ENCODE data around the gene AP4B1. TPM values are rescaled to one million over a fixed set of nuclear protein-coding genes. Genes with fewer than 3 reads are reported as not detected.
A peak's percentile ranks its signal among the peaks of the same experiment; 100 is the strongest.

Gene AP4B1
- polyA plus RNA-seq, 2 donors = 12.9 to 15.1 TPM

DNA sequence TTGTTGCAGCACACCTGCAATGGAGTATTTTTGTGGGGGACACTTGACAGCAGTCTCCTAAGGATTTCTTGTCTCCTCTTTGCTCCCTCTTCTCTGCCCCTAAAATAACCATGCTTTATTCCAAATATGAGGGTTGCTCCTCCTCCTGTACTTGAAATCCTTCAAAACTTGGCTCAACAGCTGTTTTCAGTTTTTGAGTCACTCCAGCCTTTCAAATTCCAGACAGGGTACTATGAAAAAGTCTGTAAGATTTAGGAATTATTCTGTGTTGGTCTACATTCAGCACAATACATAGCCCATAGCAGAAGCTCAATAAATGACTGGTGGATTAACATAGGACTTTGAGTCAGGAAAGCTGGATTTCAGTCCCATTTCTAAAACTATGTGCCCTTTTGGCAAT is 5.5 kb downstream of the AP4B1 start:
- Histone ChIP-seq H3K9me3 (ENCODE audit: control insufficient read depth in 2 of 2, insufficient read depth in 1 of 2, low read depth in 1 of 2, low read length in 1 of 2) (no peaks in the 10 kb centered on the region), H3K36me3 (ENCODE audit: control insufficient read depth in 2 of 2, insufficient read depth in 2 of 2, low read length in 1 of 2) (peaks cover 11 to 14% of the 10 kb centered on the region in 2 donors), H3K27ac (ENCODE audit: low read depth in 2 of 2, low read length in 1 of 2) (no peak overlapping the region)

DNA sequence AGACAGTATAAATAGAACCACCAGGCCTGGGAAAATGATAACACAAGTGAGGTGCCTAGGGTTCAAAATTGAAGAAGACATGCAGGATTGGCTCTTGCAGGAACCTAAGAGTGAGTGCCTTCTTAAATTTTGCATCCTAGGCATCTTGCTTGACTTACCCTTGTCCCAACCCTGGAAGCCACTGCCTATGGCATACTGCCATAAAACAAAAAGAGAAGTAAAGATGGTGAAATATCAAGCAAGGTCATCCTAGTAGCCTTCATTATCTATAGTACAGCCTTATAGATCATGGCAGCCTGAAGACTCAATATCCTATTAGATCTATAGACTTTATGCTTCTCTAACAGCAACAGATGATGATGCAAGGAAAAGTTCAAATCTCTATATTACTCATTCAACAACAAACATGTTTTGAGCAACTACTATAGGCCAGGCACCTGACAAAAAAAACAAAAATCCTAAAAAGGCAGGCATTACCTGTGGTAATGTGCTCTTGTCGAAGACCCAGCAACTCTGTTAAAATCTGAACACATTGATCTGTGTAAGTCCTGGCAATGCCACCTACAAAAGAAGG is 6.3 kb downstream of the AP4B1 start:
- Histone ChIP-seq H3K27ac (ENCODE audit: low read depth in 2 of 2, low read length in 1 of 2) (no peak overlapping the region), H3K36me3 (ENCODE audit: control insufficient read depth in 2 of 2, insufficient read depth in 2 of 2, low read length in 1 of 2) (peaks cover 11 to 14% of the 10 kb centered on the region in 2 donors), H3K4me3 (ENCODE audit: low read depth in 1 of 2, low read length in 2 of 2) (no peak overlapping the region), H3K9me3 (ENCODE audit: control insufficient read depth in 2 of 2, insufficient read depth in 1 of 2, low read depth in 1 of 2, low read length in 1 of 2) (no peaks in the 10 kb centered on the region), H3K4me1 (ENCODE audit: control insufficient read depth in 2 of 2, insufficient read depth in 2 of 2, low read length in 1 of 2) (peaks cover 0 to 2% of the 10 kb centered on the region in 2 donors), H3K27me3 (ENCODE audit: control insufficient read depth in 1 of 2, insufficient read depth in 2 of 2, low read length in 2 of 2) (no peaks in the 10 kb centered on the region)
- 96 to 98% methylated on average over 1 of the region's 1 CpG for WGBS, 2 donors

More for the DNA sequence above, 5.5 kb downstream of the AP4B1 start:
- H3K4me1 ChIP-seq (ENCODE audit: control insufficient read depth in 2 of 2, insufficient read depth in 2 of 2, low read length in 1 of 2) = peaks cover 0 to 2% of the 10 kb centered on the region in 2 donors
- no peaks in the 10 kb centered on the region for H3K27me3 ChIP-seq (ENCODE audit: control insufficient read depth in 1 of 2, insufficient read depth in 2 of 2, low read length in 2 of 2)
- no peak overlapping the region for H3K4me3 ChIP-seq (ENCODE audit: low read depth in 1 of 2, low read length in 2 of 2)

DNA sequence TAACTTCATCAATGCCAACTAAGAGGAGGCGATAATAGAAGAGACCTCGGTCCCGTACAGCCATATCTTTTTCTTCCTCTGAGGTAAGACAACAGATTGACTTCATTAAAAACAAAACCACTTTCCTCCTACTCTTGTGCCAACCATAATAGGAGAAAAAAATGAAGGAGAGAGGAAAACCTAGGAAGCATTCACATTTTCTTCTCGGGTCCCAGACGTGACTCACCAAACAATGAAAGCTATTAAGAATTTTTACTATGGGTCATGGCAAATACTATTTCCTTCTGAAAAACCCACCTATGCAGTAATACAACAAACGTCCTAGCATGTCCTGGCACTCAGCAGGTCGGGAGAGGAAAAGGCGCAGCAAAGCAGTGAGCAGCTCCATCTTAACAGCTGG is 8.6 kb downstream of the AP4B1 start:
- peaks cover 10 to 11% of the 10 kb centered on the region in 2 donors for H3K36me3 ChIP-seq (ENCODE audit: control insufficient read depth in 2 of 2, insufficient read depth in 2 of 2, low read length in 1 of 2)

DNA sequence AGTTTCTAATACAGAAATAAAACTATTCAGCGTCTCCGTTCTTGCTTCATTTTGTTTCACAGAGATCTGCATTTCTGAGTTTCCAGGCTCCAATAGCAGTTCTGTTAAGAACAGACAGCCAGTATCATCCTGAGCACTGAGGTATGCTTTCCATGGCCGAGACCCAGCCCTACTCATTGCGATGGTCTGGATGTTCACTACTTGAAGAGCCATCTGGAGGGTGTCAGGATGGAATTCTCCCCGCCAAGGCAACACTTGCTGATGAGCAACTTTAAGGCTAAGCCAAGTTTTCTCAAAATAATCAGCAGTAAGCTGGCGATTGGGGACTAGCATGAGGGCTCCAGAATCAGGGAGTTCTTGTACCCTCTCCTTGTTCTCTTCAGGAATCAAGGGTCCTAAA is 9.5 kb downstream of the AP4B1 start:
- Histone ChIP-seq H3K27ac (ENCODE audit: low read depth in 2 of 2, low read length in 1 of 2) (no peak overlapping the region), H3K4me3 (ENCODE audit: low read depth in 1 of 2, low read length in 2 of 2) (no peak overlapping the region), H3K27me3 (ENCODE audit: control insufficient read depth in 1 of 2, insufficient read depth in 2 of 2, low read length in 2 of 2) (no peaks in the 10 kb centered on the region), H3K36me3 (ENCODE audit: control insufficient read depth in 2 of 2, insufficient read depth in 2 of 2, low read length in 1 of 2) (peaks cover 10 to 11% of the 10 kb centered on the region in 2 donors), H3K9me3 (ENCODE audit: control insufficient read depth in 2 of 2, insufficient read depth in 1 of 2, low read depth in 1 of 2, low read length in 1 of 2) (no peaks in the 10 kb centered on the region), H3K4me1 (ENCODE audit: control insufficient read depth in 2 of 2, insufficient read depth in 2 of 2, low read length in 1 of 2) (no peaks in the 10 kb centered on the region)
- WGBS, 2 donors = 89 to 93% methylated on average over 6 of the region's 6 CpGs

More for the DNA sequence above, 8.6 kb downstream of the AP4B1 start:
- Histone ChIP-seq H3K27me3 (ENCODE audit: control insufficient read depth in 1 of 2, insufficient read depth in 2 of 2, low read length in 2 of 2) (no peaks in the 10 kb centered on the region), H3K27ac (ENCODE audit: low read depth in 2 of 2, low read length in 1 of 2) (no peak overlapping the region), H3K9me3 (ENCODE audit: control insufficient read depth in 2 of 2, insufficient read depth in 1 of 2, low read depth in 1 of 2, low read length in 1 of 2) (no peaks in the 10 kb centered on the region), H3K4me3 (ENCODE audit: low read depth in 1 of 2, low read length in 2 of 2) (no peak overlapping the region), H3K4me1 (ENCODE audit: control insufficient read depth in 2 of 2, insufficient read depth in 2 of 2, low read length in 1 of 2) (no peaks in the 10 kb centered on the region)
- 93 to 94% methylated on average over 8 of the region's 8 CpGs for WGBS, 2 donors

DNA sequence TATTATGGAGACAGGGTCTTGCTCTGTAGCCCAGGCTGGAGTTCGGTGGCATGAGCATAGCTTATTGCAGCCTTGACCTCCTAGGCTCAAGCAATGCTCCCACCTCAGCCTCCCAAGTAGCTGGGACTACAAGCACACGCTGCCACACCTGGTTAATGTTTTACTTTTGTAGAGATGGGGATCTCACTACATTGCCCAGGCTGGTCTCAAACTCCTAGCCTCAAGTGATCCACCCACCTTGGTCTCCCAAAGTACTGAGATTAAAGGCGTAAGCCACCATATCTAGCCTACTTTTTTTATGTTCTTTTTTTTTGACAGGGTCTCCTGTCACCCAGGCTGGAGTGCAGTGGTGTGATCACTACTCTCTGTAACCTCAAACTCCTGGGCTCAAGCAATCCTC is 11.3 kb downstream of the AP4B1 start:
- H3K27me3 ChIP-seq (ENCODE audit: control insufficient read depth in 1 of 2, insufficient read depth in 2 of 2, low read length in 2 of 2) = no peaks in the 10 kb centered on the region
- H3K4me1 ChIP-seq (ENCODE audit: control insufficient read depth in 2 of 2, insufficient read depth in 2 of 2, low read length in 1 of 2) = peaks cover 0 to 3% of the 10 kb centered on the region in 2 donors
- no peaks in the 10 kb centered on the region for H3K9me3 ChIP-seq (ENCODE audit: control insufficient read depth in 2 of 2, insufficient read depth in 1 of 2, low read depth in 1 of 2, low read length in 1 of 2)
- H3K27ac ChIP-seq (ENCODE audit: low read depth in 2 of 2, low read length in 1 of 2) = no peak overlapping the region
- WGBS, 2 donors = 81 to 94% methylated on average over 3 of the region's 3 CpGs
- no peak overlapping the region for H3K4me3 ChIP-seq (ENCODE audit: low read depth in 1 of 2, low read length in 2 of 2)
- H3K36me3 ChIP-seq (ENCODE audit: control insufficient read depth in 2 of 2, insufficient read depth in 2 of 2, low read length in 1 of 2) = peaks cover 7 to 8% of the 10 kb centered on the region in 2 donors

DNA sequence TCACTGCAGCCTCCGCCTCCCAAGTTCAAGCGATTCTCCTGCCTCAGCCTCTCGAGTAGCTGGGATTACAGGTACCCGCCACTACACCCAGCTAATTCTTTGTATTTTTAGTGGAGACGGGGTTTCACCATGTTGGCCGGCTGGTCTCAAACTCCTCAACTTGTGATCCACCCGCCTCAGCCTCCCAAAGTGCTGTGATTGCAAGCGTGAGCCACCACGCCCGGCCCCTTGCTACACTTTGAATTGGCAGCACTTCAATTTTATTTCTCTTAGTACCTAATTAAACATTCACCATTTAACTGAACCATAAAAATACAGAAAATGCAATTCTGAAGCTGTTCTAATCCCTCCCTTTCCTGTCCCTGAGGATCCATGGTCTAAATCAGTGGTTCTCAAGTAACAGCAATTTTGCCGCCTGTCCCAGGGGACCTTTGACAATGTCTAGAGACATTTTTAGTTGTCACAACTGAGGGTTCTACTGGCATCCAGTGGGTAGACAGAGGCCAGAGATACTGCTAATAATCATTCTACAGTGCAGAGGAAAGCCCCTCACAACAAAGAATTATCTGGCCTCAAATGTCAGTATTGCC is 12.9 kb downstream of the AP4B1 start:
- Histone ChIP-seq H3K4me1 (ENCODE audit: control insufficient read depth in 2 of 2, insufficient read depth in 2 of 2, low read length in 1 of 2) (peaks cover 0 to 3% of the 10 kb centered on the region in 2 donors), H3K36me3 (ENCODE audit: control insufficient read depth in 2 of 2, insufficient read depth in 2 of 2, low read length in 1 of 2) (peaks cover 3% of the 10 kb centered on the region in 2 donors), H3K27ac (ENCODE audit: low read depth in 2 of 2, low read length in 1 of 2) (no peak overlapping the region), H3K4me3 (ENCODE audit: low read depth in 1 of 2, low read length in 2 of 2) (no peak overlapping the region), H3K27me3 (ENCODE audit: control insufficient read depth in 1 of 2, insufficient read depth in 2 of 2, low read length in 2 of 2) (no peaks in the 10 kb centered on the region), H3K9me3 (ENCODE audit: control insufficient read depth in 2 of 2, insufficient read depth in 1 of 2, low read depth in 1 of 2, low read length in 1 of 2) (no peaks in the 10 kb centered on the region)
- WGBS, 2 donors = 87 to 92% methylated on average over 11 of the region's 11 CpGs

DNA sequence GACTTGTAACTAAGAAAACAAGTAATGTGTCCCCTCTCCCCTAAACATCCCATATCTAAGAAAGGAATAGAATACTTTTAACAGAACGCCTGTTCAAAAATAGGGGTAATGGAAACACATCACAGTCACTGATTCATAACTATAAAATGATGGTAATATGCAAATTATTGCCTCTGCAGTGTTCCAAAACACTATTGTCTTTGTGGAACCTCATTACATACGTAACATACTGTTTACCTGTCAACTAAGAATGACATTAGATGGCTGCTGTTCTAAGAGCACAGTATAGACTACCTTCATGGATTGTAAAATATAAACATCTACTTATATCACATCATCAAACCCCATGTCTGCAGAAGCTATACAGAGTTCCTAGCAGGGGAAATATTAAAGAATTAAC is 13.8 kb downstream of the AP4B1 start:
- WGBS, 2 donors = 70% methylated on average over 2 of the region's 2 CpGs
- Histone ChIP-seq H3K27ac (ENCODE audit: low read depth in 2 of 2, low read length in 1 of 2) (no peak overlapping the region), H3K36me3 (ENCODE audit: control insufficient read depth in 2 of 2, insufficient read depth in 2 of 2, low read length in 1 of 2) (peaks cover 3% of the 10 kb centered on the region in 2 donors), H3K27me3 (ENCODE audit: control insufficient read depth in 1 of 2, insufficient read depth in 2 of 2, low read length in 2 of 2) (no peaks in the 10 kb centered on the region), H3K9me3 (ENCODE audit: control insufficient read depth in 2 of 2, insufficient read depth in 1 of 2, low read depth in 1 of 2, low read length in 1 of 2) (no peaks in the 10 kb centered on the region), H3K4me1 (ENCODE audit: control insufficient read depth in 2 of 2, insufficient read depth in 2 of 2, low read length in 1 of 2) (peaks cover 0 to 3% of the 10 kb centered on the region in 2 donors), H3K4me3 (ENCODE audit: low read depth in 1 of 2, low read length in 2 of 2) (no peak overlapping the region)

DNA sequence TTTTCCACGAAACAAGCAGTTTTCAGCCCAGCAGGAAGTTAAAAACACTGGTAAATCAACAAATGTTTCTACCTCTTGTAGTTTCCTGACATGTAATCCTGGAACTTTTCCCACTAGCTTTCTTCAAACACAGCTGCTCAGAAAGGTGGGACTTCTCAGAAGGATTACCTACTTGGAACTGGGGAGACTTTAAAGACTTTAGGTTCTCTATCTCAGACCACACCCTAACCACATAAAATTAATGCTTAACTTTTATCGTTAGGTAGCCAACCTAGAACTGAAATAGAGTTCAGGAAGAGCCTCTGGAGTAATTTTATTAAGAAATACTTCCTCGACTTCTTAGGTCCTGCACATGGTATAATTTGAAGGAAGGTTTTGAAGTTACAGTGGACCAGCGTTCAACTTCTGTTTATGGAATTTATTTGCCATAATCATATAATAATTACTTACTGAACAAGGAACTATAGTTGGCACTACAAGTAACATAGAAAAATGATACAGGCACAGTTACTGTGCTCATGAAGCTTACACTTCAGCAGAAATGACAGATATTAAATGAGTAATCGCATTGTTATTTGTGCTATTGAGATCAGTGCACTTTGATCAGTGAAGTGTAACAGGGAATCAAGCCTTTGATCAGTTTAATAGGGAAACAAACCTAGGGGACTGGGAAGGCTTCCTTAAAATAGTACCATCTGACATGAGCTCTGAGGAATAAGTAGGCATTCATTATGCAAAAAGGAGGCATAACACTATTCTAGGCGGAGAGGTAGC is 17.0 kb downstream of the AP4B1 start, which contains the start of gene BCL2L15:
Gene BCL2L15 (minus strand): TSS at position 180 of the 774 bp plus-strand sequence. CDS start 206 bp downstream, outside the sequence.
- H3K4me3 ChIP-seq (ENCODE audit: low read depth in 1 of 2, low read length in 2 of 2) = peak within 1 kb of the TSS; percentile 18 to 26
- H3K36me3 ChIP-seq (ENCODE audit: control insufficient read depth in 2 of 2, insufficient read depth in 2 of 2, low read length in 1 of 2) = no peaks in the 10 kb centered on the region
- no peaks in the 10 kb centered on the region for H3K9me3 ChIP-seq (ENCODE audit: control insufficient read depth in 2 of 2, insufficient read depth in 1 of 2, low read depth in 1 of 2, low read length in 1 of 2)
- H3K27me3 ChIP-seq (ENCODE audit: control insufficient read depth in 1 of 2, insufficient read depth in 2 of 2, low read length in 2 of 2) = no peaks in the 10 kb centered on the region
- peak within 1 kb of the TSS; percentile 65 to 80 for H3K27ac ChIP-seq (ENCODE audit: low read depth in 2 of 2, low read length in 1 of 2)
- peaks cover 0 to 3% of the 10 kb centered on the region in 2 donors for H3K4me1 ChIP-seq (ENCODE audit: control insufficient read depth in 2 of 2, insufficient read depth in 2 of 2, low read length in 1 of 2)
- WGBS, 2 donors = 43 to 49% methylated on average over 6 of the region's 6 CpGs

DNA sequence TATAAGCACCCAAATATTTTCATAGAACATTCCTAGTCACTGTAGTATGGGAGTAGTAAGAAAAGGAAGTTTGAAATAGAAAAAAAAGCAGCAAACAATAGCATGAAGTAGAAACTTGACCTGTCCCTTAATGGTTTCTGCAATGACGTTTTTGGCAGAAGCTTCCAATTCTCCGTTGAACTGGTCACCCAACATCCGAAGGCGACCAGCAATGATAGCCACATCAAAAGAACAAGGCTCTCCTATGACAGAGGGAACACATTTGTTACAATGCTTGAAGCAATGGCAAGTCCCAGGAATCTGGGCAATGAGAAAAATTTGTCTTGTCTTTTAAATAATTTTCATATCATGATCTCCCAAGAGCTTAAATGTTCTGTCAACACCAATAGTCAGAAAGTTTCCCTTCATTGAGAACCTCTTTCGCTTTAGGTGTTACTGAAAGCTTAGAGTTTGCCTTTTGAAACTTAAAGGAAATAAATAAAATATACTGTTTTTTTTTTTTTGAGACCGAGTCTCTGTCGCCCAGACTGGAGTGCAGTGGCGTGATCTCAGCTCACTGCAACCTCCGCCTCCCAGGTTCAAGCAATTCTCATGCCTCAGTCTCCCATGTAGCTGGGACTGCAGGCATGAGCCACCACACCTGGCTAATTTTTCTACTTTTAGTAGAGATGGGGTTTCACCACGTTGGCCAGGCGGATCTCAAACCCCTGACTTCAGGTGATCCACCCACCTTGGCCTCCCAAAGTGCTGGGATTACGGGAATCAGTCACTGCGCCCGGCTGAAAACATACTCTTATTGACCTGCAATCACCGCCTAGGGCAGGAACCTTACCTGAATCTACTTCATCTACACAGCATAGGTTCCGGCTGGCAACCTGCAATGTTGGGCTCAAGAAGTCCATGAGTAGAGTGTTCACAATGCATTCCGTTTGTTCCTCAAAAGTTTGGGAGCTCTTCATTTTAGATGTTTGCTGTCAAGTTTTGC is 17.9 kb downstream of the AP4B1 start:
- no peaks in the 10 kb centered on the region for H3K27me3 ChIP-seq (ENCODE audit: control insufficient read depth in 1 of 2, insufficient read depth in 2 of 2, low read length in 2 of 2)
- H3K27ac ChIP-seq (ENCODE audit: low read depth in 2 of 2, low read length in 1 of 2) = peak overlapping the region; percentile 65 to 80
- H3K4me1 ChIP-seq (ENCODE audit: control insufficient read depth in 2 of 2, insufficient read depth in 2 of 2, low read length in 1 of 2) = peaks cover 0 to 3% of the 10 kb centered on the region in 2 donors
- WGBS, 2 donors = 55 to 57% methylated on average over 17 of the region's 17 CpGs
- no peaks in the 10 kb centered on the region for H3K36me3 ChIP-seq (ENCODE audit: control insufficient read depth in 2 of 2, insufficient read depth in 2 of 2, low read length in 1 of 2)
- peak overlapping the region; percentile 18 to 26 for H3K4me3 ChIP-seq (ENCODE audit: low read depth in 1 of 2, low read length in 2 of 2)
- H3K9me3 ChIP-seq (ENCODE audit: control insufficient read depth in 2 of 2, insufficient read depth in 1 of 2, low read depth in 1 of 2, low read length in 1 of 2) = no peaks in the 10 kb centered on the region

Measured in esophagus (tissue), 2 donors.